Fibroblast of the conjunctiva (primary cell): Measurements from ENCODE around the gene ULK1.

Source experiments
- DNase-seq: peaks from one replicate; pipeline ENCODE4 v3.0.0-alpha.2; 2010; ENCODE audit warnings: low read depth

ULK1 gene

DNA sequence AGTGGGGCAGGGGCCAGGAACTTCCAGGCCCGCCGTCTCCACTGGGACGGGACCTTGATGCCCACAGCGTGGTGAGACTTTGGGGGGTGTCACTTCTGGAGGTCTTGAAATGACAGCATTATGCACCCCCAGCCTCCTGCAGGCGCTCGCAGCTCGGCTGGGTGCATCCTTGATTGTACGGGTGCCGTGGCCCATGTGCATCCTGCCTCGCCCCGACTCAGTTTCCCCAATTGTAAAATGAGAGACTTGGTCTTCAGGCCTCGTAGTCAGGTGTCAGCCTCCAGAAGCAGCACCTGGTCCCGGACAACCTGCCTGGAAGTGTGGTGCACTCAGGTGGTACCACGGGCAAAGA, 25.7 kb downstream of the ULK1 start:
- DNase-seq: no peak

DNA sequence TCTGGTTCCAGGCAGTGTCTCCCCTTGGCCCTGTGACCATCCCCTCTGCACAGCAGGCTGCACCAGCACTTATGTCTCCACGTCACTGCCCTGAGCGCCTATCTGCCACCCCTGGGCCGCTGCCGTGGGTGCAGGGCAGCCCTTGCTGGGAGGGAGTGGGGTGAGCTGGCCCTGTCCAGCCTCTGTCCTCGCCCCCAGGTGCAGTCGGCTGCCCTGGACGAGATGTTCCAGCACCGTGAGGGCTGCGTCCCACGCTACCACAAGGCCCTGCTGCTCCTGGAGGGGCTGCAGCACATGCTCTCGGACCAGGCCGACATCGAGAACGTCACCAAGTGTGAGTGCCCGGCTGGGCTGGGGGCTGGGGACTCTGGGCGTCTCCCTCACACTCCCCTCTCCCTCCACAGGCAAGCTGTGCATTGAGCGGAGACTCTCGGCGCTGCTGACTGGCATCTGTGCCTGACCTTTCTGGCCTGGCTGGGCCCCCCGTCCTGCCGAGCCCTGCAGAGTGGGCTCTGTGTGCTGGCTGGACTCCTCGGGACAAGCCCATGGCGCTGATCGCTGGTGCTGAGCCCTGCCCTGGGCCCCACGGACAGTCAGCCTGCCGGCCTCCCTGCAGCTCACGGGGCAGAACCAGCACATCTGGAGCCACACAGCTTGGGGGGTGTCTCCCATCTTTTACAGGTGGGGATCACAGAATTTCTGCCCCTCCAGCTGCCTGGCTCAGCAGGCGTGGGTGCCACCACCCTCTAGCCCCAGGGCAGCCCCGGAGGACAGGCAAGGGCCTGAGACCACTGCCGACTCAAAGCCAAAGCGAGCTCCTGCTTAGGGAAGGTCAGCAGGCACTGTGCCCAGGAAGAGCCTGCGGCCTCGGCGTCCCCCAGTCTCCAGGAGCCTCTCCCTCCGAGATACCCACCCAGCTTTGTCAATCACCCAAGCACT, 26.7 kb downstream of the ULK1 start:
- DNase-seq: no peak

- no peak for DNase-seq
These were observed 27.7 kb downstream of the ULK1 start for GRCh38 chr12:131921866-131922769.

GRCh38 chr12:131922772-131923171, 28.4 kb downstream of the ULK1 start:
- no peak for DNase-seq

- DNase-seq: no peak
These were observed 28.8 kb downstream of the ULK1 start for GRCh38 chr12:131923260-131923659.

- DNase-seq: no peak
These were observed 33.0 kb downstream of the ULK1 start for GRCh38 chr12:131927110-131928079.

- DNase-seq: no peak
These were observed 33.8 kb downstream of the ULK1 start for GRCh38 chr12:131928080-131928710.

- DNase-seq: peak; percentile 82
These were observed 34.5 kb downstream of the ULK1 start, which contains the start of gene PUS1 for GRCh38 chr12:131928711-131929580. TSS of gene PUS1 (plus strand) at chr12:131929276. CDS start at chr12:131929723, 447 bp downstream.

- DNase-seq: no peak
These were observed 35.4 kb downstream of the ULK1 start for GRCh38 chr12:131929581-131930456.

DNA sequence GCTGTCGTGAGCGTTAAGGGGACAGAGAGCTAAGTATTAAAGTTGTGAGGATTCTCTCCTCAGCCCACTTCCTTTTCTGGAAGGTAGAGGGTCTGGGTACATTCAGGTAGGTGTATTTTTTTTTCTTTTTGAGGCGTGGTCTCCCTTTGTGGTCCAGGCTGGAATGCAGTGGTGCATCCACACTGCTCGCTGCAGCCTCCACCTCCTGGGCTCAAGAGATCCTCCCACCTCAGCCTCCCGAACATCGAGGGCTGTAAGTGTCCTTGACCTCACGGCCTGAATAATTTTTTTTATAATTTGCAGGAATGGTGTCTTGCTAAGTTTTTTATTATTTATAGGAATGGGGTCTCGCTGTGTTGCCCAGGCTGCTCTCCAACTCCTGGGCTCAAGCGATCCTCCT, 36.1 kb downstream of the ULK1 start:
- DNase-seq: no peak

- no peak for DNase-seq
These were observed 39.0 kb downstream of the ULK1 start for GRCh38 chr12:131933387-131933786.

DNA sequence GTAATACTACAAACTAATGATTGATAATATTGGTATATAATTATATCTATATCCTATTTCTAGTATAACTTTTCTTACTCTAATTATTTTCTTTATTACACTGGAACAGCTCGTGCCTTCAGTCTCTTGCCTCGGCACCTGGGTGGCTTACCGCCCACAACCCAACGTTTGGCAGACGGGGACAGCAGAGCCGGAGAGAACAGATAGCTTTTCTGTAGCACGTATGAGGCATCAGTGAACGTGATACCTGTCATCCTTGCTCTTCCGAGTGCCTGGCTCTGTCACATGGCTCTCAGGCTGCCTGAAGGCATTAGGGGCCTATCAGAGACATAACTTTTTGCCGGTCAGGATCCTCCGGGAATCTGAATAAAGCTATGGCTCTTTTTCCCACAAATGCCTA, 40.1 kb downstream of the ULK1 start:
- DNase-seq: no peak

DNA sequence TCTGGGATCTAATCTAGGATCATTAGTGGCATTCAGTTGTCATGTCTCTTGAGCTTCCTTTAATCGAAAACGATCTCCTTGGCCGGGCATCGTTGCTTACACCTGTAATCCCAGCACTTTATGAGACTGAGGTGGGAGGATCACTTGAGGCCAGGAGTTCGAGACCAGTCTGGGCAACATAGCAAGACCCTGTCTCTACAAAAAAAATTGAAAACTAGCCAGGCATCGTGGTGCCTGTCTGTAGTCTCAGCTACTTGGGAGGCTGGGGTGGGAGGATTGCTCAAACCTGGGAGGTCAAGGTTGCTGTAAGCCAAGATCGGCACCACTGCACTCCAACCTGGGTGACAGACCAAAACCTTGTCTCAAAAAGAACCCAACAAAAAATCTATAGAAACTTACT, 43.7 kb downstream of the ULK1 start:
- no peak for DNase-seq

DNA sequence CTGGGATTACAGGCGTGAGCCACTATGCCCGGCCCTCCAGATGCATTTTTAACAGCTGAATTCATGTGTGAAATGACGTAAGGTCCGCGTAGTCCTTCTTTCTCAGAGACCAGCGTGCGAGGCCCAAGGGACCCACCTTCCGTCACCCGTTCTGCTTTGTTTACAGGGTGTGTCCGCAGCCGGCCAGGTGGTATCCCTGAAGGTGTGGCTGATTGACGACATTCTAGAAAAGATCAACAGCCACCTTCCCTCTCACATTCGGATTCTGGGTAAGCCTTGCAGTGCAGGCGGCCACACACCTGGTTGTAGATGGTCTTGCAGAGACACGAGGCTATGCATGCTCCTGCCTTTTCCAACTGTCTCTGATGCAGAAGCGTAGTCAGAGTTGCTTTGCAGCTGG, 44.6 kb downstream of the ULK1 start:
- DNase-seq: no peak

GRCh38 chr12:131940141-131940547, 45.7 kb downstream of the ULK1 start:
- no peak for DNase-seq

GRCh38 chr12:131941116-131941986, 46.9 kb downstream of the ULK1 start:
- no peak for DNase-seq

GRCh38 chr12:131941987-131942341, 47.5 kb downstream of the ULK1 start:
- DNase-seq: no peak

- DNase-seq: no peak
These were observed 48.2 kb downstream of the ULK1 start for GRCh38 chr12:131942671-131943070.
